Measurements from ENCODE around the gene POMC.

POMC gene

DNA sequence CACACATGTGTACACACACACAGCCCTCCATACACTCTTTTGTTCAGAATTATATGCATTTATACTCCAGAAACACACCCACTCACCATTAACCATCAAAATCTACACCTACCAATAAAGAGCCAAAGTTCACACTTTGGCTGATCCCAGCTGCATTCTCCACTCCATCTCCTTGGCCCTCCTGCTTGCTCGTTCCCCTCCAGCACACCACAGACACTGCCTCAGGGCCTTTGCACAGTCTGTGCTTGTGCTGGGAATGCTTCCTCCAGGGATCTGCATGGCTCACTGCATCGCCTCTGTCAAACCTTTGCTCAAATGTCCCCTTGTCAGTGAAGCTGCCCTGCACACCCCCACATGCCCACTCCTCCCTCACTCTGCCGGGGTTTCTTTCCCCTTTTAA is 46.0 kb downstream of the POMC start:
- no peak for DNase-seq (ENCODE audit: extremely low read depth, low read depth)
- TF ChIP-seq, protein P1, sequence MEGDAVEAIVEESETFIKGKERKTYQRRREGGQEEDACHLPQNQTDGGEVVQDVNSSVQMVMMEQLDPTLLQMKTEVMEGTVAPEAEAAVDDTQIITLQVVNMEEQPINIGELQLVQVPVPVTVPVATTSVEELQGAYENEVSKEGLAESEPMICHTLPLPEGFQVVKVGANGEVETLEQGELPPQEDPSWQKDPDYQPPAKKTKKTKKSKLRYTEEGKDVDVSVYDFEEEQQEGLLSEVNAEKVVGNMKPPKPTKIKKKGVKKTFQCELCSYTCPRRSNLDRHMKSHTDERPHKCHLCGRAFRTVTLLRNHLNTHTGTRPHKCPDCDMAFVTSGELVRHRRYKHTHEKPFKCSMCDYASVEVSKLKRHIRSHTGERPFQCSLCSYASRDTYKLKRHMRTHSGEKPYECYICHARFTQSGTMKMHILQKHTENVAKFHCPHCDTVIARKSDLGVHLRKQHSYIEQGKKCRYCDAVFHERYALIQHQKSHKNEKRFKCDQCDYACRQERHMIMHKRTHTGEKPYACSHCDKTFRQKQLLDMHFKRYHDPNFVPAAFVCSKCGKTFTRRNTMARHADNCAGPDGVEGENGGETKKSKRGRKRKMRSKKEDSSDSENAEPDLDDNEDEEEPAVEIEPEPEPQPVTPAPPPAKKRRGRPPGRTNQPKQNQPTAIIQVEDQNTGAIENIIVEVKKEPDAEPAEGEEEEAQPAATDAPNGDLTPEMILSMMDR (IDR thresholded peaks at IDR 0.05; ENCODE audit: low read depth, low read length) = no peak

DNA sequence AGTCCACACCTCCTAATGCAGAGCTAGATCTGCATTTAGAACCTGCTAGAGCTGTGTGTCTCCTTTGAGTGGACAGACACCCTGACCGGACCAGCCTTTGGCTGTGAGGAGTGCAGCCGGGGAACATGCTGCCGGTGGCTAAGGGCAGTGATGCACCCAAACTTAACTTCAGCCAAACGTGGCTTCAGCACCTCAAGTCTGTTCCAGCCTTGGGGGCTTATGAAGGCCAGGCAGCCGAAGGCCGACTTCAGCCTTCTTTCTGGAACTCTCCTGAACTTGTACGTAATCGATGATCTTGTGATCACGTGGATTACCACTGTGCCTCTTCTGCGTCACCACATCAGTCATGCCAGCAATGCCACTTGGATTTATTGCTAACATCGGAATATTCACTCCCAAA is 49.1 kb downstream of the POMC start:
- TF ChIP-seq, protein P1 (IDR thresholded peaks at IDR 0.05; ENCODE audit: low read depth, low read length) = no peak

DNA sequence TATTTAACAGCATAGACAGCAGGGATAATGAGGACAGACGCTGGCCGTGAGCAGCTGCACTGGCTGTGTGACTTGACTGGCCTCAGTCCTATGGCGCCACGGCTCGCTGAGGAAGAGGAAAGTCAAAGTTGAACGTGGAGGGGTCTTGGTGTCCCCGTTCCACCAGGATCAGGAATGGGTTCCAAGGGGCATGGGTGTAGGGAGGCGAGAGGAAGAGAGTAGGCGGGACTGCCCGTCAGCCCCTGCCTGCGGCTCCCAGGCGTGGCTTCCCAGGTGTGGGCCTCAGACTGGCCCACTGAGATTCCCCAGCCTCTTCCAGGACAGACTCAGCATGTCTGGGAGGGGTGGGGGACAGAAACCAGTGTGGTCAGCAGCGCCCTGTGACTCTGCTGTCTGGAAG is 51.4 kb downstream of the POMC start:
- TF ChIP-seq, protein P1 (IDR thresholded peaks at IDR 0.05; ENCODE audit: low read depth, low read length) = no peak

More for the DNA sequence above, 49.1 kb downstream of the POMC start:
- no peak for DNase-seq (ENCODE audit: extremely low read depth, low read depth)

DNA sequence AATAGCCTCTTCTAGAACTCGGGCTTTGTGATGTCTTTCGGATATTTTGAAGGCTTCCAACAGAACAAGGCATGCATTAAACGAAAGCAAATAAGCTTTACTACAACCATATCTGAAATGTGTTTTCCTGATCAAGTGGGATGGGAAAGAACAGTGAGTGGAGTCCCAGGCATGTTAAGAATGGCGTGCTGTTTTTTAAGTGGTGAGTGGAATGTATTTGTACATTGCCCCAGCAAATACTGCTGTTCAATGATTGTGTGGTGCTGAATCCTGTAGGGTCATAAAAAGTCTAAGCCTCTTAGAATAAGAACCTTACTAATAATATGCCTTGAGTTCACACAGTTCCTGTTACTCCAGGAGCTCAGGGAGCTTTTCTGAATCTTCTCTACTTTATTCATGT is 52.5 kb downstream of the POMC start:
- TF ChIP-seq, protein P1 (IDR thresholded peaks at IDR 0.05; ENCODE audit: low read depth, low read length) = no peak
- DNase-seq (ENCODE audit: extremely low read depth, low read depth) = no peak

More for the DNA sequence above, 51.4 kb downstream of the POMC start:
- DNase-seq (ENCODE audit: extremely low read depth, low read depth) = no peak

DNA sequence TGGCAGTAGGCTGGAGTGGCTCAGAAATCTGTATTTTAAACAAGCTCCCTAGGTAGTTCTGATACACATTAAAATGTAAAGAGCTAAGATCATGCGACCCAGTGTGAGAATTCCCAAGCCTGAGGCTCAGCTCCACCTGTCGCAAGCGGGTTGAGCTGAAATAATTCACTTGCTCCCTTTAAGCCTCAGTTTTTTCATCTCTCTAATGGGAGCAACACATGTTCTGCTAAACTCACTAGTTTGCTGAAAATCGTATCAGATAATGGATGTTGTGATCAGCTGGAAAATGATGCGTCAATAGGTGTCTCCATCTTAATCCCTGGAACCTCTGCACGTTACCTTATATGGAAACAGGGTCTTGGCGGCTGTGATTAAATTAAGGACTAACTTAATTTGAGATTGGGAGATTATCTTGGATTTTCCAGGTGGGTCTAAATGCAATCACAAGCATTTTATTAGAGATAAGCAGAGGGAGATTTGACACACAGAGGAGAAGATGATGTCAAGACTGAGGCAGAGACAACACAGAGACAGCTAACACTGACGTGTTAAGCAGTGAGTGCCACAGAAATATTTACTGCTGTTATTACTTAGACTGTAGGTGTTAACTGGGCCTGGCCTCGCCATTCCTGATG is 53.0 kb downstream of the POMC start:
- no peak for DNase-seq (ENCODE audit: extremely low read depth, low read depth)
- TF ChIP-seq, protein P1 (IDR thresholded peaks at IDR 0.05; ENCODE audit: low read depth, low read length) = no peak

DNA sequence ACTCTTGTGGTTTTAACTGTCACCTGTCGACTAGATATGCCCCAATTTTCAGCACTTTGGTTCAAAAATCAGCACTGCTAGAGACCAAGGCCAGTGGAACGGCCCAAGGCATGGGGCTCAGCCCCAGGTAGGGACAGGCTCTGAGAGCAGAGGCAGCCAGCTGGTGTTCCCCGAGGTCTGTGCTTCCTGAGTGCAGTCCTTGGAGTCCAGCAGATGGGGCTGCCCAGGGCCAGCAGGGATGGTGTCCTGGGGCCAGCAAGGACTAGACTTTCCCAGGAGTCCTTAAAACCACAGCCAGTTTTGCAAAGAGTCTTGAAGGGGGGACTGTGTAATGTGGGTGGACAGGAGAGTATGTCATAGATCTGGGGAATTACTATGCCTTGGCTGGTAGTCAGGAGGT is 56.3 kb downstream of the POMC start:
- no peak for DNase-seq (ENCODE audit: extremely low read depth, low read depth)
- TF ChIP-seq, protein P1 (IDR thresholded peaks at IDR 0.05; ENCODE audit: low read depth, low read length) = no peak
